ENCODE measurements around the gene IL16. TPM values are rescaled to one million over a fixed set of nuclear protein-coding genes. Genes with fewer than 3 reads are reported as not detected.

IL16 gene
- total RNA-seq, 4 donors from 2014 or later: 8.2 to 19.9 (median 13.7) TPM

DNA sequence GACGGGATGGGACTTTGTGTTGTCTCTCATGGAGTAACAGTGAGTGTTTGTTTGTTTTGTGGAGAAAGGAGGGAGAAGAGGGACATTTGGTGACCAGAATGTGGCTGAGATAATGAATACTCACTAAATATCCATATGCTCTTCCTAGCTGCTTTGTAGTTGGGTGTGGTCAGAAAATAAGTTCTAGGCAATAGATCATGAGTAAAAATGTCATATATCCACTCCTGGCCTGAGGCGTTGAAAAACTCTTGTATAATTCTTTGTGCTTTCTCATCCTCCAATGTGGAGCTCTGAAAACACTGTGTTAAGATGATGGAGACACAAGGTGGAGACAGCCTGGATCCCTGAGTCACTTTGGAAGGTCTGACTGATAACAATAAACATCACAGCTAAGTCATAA is 28.0 kb upstream of the IL16 start:
- no peaks in the 10 kb centered on the region for H3K36me3 ChIP-seq
- peaks cover 43% of the 10 kb centered on the region for H3K4me1 ChIP-seq
- DNase-seq (ENCODE audit: low spot score in 2 of 2): no peak
- H3K4me3 ChIP-seq: no peak overlapping the region
- H3K27ac ChIP-seq: no peak overlapping the region
- TF ChIP-seq, protein P1, sequence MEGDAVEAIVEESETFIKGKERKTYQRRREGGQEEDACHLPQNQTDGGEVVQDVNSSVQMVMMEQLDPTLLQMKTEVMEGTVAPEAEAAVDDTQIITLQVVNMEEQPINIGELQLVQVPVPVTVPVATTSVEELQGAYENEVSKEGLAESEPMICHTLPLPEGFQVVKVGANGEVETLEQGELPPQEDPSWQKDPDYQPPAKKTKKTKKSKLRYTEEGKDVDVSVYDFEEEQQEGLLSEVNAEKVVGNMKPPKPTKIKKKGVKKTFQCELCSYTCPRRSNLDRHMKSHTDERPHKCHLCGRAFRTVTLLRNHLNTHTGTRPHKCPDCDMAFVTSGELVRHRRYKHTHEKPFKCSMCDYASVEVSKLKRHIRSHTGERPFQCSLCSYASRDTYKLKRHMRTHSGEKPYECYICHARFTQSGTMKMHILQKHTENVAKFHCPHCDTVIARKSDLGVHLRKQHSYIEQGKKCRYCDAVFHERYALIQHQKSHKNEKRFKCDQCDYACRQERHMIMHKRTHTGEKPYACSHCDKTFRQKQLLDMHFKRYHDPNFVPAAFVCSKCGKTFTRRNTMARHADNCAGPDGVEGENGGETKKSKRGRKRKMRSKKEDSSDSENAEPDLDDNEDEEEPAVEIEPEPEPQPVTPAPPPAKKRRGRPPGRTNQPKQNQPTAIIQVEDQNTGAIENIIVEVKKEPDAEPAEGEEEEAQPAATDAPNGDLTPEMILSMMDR (IDR thresholded peaks at IDR 0.05): no peak
- TF ChIP-seq POLR2A (IDR thresholded peaks at IDR 0.05) (no peak), EP300 (IDR thresholded peaks at IDR 0.05) (no peak), POLR2AphosphoS5 (IDR thresholded peaks at IDR 0.05) (no peak)
- 81% methylated on average over 2 of the region's 2 CpGs for WGBS
- no peaks in the 10 kb centered on the region for H3K27me3 ChIP-seq
- H3K9me3 ChIP-seq: no peaks in the 10 kb centered on the region

DNA sequence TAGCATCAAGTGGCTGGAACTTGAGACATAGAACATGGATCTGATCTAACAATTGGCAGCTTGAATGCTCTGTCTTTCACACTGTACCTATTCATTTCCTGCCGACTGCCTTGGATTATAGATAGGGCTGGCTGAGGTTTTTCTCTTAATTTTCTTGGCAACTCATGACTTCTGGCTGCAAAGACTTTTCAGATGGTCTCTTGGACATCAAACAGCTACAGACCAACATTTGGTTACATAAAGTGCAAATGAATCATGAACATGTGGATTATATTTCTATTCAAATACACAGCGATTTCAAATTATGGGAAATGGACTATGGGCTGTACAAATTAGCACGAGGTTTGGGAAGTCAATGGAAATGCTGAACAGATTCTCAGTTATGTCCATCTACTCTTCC is 26.2 kb upstream of the IL16 start:
- no peak overlapping the region for H3K27ac ChIP-seq
- TF ChIP-seq EP300 (IDR thresholded peaks at IDR 0.05): no peak
- no peak for TF ChIP-seq POLR2A (IDR thresholded peaks at IDR 0.05)
- TF ChIP-seq, protein P1 (IDR thresholded peaks at IDR 0.05): no peak
- no peak for TF ChIP-seq POLR2AphosphoS5 (IDR thresholded peaks at IDR 0.05)
- no peak overlapping the region for H3K4me3 ChIP-seq
- no peak for DNase-seq (ENCODE audit: low spot score in 2 of 2)
- H3K36me3 ChIP-seq: no peaks in the 10 kb centered on the region
- WGBS: 55% methylated on average over 3 of the region's 3 CpGs
- peaks cover 38% of the 10 kb centered on the region for H3K4me1 ChIP-seq
- H3K27me3 ChIP-seq: no peaks in the 10 kb centered on the region
- H3K9me3 ChIP-seq: no peaks in the 10 kb centered on the region

DNA sequence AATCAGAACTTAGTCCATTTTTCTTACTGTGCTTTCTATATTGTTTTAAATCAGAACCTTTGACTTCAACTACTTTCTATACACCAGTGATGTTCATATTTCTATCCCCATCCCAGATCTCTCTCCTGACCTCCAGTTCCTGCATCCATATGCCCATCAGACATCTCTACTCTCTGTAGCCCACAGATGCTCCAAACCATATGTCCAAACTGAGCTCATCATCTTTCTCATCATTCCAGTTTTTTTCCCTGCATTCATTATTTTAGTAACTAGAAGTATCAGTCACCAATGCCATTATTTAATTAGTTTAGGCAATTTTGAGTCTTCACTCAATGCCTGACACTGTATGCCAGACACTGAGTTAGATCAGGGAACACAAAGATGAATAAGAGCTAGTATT is 25.4 kb upstream of the IL16 start:
- Histone ChIP-seq H3K36me3 (no peaks in the 10 kb centered on the region), H3K27me3 (no peaks in the 10 kb centered on the region), H3K4me1 (peaks cover 32% of the 10 kb centered on the region), H3K27ac (peak overlapping the region; percentile 5), H3K4me3 (no peak overlapping the region), H3K9me3 (no peaks in the 10 kb centered on the region)
- TF ChIP-seq POLR2AphosphoS5 (IDR thresholded peaks at IDR 0.05) (no peak), POLR2A (IDR thresholded peaks at IDR 0.05) (no peak), EP300 (IDR thresholded peaks at IDR 0.05) (no peak)
- TF ChIP-seq, protein P1 (IDR thresholded peaks at IDR 0.05): no peak
- DNase-seq (ENCODE audit: low spot score in 2 of 2): no peak

DNA sequence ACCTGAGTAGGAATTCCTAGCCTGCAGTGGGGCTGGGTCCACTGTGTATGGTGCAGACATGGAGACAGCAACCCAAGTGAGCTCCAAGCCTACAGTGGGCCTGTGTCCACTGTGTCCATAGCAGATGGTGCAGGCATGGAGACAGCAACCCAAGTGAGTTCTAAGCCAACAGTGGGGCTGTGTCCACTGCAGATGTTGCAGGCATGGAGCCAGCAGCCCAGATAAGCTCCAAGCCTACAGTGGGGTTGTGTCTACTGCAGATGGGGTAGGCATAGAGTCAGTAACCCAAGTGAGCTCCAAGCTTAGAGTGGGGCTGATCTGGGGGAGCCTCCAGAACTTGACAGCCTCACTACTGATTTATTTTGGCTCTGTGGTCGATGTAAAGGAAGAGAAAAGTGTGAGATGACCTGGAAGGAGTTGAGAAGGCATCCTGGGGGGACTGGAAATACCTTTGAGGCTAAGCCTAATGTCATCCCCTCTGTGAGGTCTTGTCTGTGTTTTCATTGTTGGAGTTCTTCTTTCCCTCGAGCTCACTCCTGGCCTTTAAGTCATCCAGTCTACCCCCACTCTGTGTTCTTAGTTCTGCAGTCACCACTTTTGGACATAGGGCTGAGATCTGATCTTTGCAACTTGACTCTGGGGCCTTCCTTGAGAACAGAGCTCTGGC is 22.4 kb upstream of the IL16 start:
- no peaks in the 10 kb centered on the region for H3K36me3 ChIP-seq

DNA sequence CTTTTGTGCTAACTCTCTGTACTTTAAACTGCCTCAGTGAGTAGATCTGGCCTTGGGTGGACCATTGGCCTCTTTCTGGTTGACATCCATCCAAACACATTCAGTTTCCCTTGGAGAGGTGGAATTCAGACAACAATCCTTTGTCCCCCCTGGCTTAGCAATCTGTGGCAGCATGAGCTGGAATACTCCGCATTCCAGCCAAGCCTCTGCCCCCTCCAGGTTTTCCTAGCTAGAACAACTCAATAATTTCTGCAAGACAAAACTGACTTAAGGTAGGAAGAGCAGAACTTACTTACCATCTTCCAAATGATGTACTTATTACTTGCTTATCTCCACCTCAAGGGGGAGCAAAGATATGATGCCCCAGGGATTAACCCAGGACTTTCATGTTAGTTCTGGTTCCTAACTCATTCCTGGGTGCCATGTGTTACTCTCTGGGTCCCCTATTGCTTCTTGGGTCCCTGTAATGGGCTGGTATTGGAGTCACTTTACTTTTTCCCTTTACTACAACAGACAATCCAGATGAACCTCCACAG is 21.8 kb upstream of the IL16 start:
- DNase-seq (ENCODE audit: low spot score in 2 of 2): no peak
- Histone ChIP-seq H3K36me3 (no peaks in the 10 kb centered on the region), H3K9me3 (no peaks in the 10 kb centered on the region), H3K27ac (no peak overlapping the region), H3K27me3 (no peaks in the 10 kb centered on the region), H3K4me3 (no peak overlapping the region), H3K4me1 (peaks cover 22% of the 10 kb centered on the region)
- TF ChIP-seq, protein P1 (IDR thresholded peaks at IDR 0.05): no peak
- TF ChIP-seq EP300 (IDR thresholded peaks at IDR 0.05): no peak
- no peak for TF ChIP-seq POLR2AphosphoS5 (IDR thresholded peaks at IDR 0.05)
- no peak for TF ChIP-seq POLR2A (IDR thresholded peaks at IDR 0.05)
- WGBS: 91% methylated on average over 1 of the region's 1 CpG

More for the DNA sequence above, 22.4 kb upstream of the IL16 start:
- H3K9me3 ChIP-seq: no peaks in the 10 kb centered on the region
- TF ChIP-seq, protein P1 (IDR thresholded peaks at IDR 0.05): no peak
- TF ChIP-seq EP300 (IDR thresholded peaks at IDR 0.05) (no peak), POLR2AphosphoS5 (IDR thresholded peaks at IDR 0.05) (no peak), POLR2A (IDR thresholded peaks at IDR 0.05) (no peak)
- no peak overlapping the region for H3K4me3 ChIP-seq
- H3K27ac ChIP-seq: no peak overlapping the region
- 75% methylated on average over 2 of the region's 2 CpGs for WGBS
- peaks cover 22% of the 10 kb centered on the region for H3K4me1 ChIP-seq
- H3K27me3 ChIP-seq: no peaks in the 10 kb centered on the region
- DNase-seq (ENCODE audit: low spot score in 2 of 2): no peak
